Stimulated activated naive B cell treated with anti-CD40 and anti-IgM and Interleukin-4, amounts not matched to agents 10 μg/mL and 1 μg/mL and 100 μg/mL, for 72 hours (primary cell): ENCODE results near the gene SH2D1B.

Source experiments
- ATAC-seq, 2 donors: fragments of 150-1000 bp; cut with Tn5 transposase; replicated peaks; 2 replicates each; pipeline ENCODE4 v1.10.0; 2021; ENCODE audit warnings: moderate library complexity in 1 of 2
- DNase-seq: peaks from one replicate; pipeline ENCODE4 v3.0.0; 2021
- H3K27ac Mint-ChIP-seq: one replicate; pipeline ENCODE4 v1.8.0; 2022; ENCODE audit warnings: mild to moderate bottlenecking, mixed read lengths
- H3K27me3 Mint-ChIP-seq, 2 donors: one replicate each; pipeline ENCODE4 v1.8.0; 2022; ENCODE audit warnings: mixed read lengths in 2 of 2
- H3K36me3 Mint-ChIP-seq, 2 donors: one replicate each; pipeline ENCODE4 v1.8.0; 2022; ENCODE audit warnings: mixed read lengths in 2 of 2, mild to moderate bottlenecking in 1 of 2
- H3K4me1 Mint-ChIP-seq, 2 donors: one replicate each; pipeline ENCODE4 v1.8.0; 2022; ENCODE audit warnings: mixed read lengths in 2 of 2, mild to moderate bottlenecking in 1 of 2
- H3K4me3 Mint-ChIP-seq, 2 donors: one replicate each; pipeline ENCODE4 v1.8.0; 2022; ENCODE audit warnings: mild to moderate bottlenecking in 2 of 2, mixed read lengths in 2 of 2, moderate library complexity in 1 of 2
- H3K9me3 Mint-ChIP-seq, 2 donors: one replicate each; pipeline ENCODE4 v1.8.0; 2022; ENCODE audit warnings: mixed read lengths in 2 of 2, mild to moderate bottlenecking in 1 of 2

SH2D1B gene

GRCh38 chr1:162389971-162390370 is 22.0 kb downstream of the SH2D1B start:
- Mint-ChIP-seq H3K4me1 (peaks cover 11 to 25% of the 10 kb centered on the region in 2 donors), H3K27me3 (peaks cover 14 to 26% of the 10 kb centered on the region in 2 donors), H3K9me3 (no peaks in the 10 kb centered on the region), H3K27ac (no peak overlapping the region), H3K36me3 (no peaks in the 10 kb centered on the region), H3K4me3 (no peak overlapping the region)
- ATAC-seq (no peak), DNase-seq (no peak)

GRCh38 chr1:162389021-162389818 is 22.7 kb downstream of the SH2D1B start:
- H3K9me3 Mint-ChIP-seq = no peaks in the 10 kb centered on the region
- peaks cover 11 to 25% of the 10 kb centered on the region in 2 donors for H3K4me1 Mint-ChIP-seq
- DNase-seq = no peak
- H3K27ac Mint-ChIP-seq = no peak overlapping the region
- H3K27me3 Mint-ChIP-seq = peaks cover 14 to 26% of the 10 kb centered on the region in 2 donors
- ATAC-seq = peak in 1 of 2 donors; percentile 34
- H3K4me3 Mint-ChIP-seq = no peak overlapping the region
- H3K36me3 Mint-ChIP-seq = no peaks in the 10 kb centered on the region

DNA sequence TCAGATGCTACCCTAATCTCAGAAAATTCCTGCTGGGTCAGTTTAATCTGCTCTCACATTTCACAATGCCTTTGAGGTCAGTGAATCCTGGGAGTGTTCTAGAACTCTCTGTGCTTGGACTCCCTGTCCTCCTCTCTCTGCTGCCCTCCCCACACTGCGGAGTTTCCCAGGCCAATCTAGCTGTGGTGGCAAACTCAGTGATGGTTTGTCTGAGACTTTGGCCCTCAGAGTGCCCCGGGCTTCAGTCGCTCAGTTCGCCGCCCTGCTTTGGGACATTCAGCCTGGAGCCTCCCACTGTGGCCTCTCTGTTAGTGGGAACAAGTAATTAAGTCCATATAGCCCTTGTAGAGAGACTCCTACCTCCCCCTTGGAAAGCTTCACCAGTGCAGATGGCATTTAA is 23.3 kb downstream of the SH2D1B start:
- no peak for DNase-seq
- ATAC-seq = no peak
- Mint-ChIP-seq H3K36me3 (no peaks in the 10 kb centered on the region), H3K27me3 (peaks cover 14 to 26% of the 10 kb centered on the region in 2 donors), H3K4me1 (peaks cover 11 to 25% of the 10 kb centered on the region in 2 donors), H3K4me3 (no peak overlapping the region), H3K27ac (no peak overlapping the region), H3K9me3 (no peaks in the 10 kb centered on the region)

DNA sequence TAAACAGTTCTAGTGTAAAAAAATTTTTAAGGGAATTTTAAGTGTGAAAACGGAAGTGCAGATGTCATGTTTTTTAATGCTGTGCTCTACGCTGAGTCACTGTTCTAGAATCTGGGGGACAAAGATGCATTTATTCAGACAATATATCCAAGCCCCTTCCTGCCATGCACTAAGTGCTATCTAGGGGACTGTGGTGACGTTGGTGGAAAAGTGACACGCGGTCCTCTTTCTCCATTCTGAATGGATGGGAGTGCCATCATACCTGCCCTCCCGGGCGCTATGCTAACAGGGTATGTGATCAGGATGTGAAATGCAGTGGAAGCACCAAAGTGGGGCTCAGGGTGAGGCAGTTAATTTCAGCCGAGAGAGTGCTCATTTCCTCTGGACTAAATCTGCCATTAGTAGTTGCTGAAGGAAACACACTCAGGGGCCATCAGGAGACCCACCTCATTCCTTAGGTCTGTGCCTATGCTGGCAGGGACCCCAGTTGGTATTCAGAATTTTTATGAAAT is 23.8 kb downstream of the SH2D1B start:
- Mint-ChIP-seq H3K9me3 (no peaks in the 10 kb centered on the region), H3K4me3 (no peak overlapping the region), H3K27ac (no peak overlapping the region), H3K4me1 (peaks cover 11 to 25% of the 10 kb centered on the region in 2 donors), H3K27me3 (peaks cover 14 to 26% of the 10 kb centered on the region in 2 donors), H3K36me3 (no peaks in the 10 kb centered on the region)
- DNase-seq (no peak), ATAC-seq (no peak)

DNA sequence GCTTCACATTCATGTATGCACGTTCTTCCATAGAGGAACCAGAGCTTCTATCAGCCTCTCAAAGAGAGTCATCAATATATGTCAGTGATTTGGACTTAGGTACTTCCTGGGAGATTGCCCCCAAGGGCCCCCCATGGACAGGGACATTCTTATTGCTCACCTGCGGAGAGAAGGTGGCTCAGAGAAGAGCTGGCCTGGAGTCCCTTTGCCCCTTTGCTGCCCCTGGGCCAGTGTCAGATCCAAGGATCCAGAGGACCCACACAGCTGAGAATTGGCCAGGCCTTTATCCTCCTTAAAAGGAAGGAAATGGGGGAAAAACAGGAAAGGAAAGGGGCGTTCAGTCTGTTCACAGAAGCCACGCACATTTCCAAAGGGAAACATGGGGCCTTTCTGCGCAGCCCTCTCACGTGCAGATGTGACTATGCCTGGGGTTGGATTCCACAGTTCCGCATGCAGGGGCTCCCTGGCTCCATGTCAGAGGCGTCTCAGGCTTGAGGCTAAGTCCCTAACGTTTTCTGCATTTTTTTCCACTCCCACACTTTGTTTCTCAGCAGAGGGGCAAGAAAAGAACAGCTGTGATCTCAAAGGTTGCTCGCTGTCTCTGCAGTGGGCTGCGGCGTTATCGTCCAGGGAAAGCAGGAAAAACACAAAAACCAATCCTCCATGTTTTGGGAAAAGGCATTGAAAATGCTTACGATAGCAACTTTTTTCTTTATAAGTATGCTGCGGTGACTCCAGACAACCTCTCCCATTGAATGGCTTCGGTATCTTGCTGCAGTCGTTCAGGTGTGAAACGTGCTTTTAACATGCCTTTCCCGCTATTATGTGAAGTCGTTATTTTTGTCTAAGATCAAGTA is 24.5 kb downstream of the SH2D1B start:
- no peak for ATAC-seq

DNA sequence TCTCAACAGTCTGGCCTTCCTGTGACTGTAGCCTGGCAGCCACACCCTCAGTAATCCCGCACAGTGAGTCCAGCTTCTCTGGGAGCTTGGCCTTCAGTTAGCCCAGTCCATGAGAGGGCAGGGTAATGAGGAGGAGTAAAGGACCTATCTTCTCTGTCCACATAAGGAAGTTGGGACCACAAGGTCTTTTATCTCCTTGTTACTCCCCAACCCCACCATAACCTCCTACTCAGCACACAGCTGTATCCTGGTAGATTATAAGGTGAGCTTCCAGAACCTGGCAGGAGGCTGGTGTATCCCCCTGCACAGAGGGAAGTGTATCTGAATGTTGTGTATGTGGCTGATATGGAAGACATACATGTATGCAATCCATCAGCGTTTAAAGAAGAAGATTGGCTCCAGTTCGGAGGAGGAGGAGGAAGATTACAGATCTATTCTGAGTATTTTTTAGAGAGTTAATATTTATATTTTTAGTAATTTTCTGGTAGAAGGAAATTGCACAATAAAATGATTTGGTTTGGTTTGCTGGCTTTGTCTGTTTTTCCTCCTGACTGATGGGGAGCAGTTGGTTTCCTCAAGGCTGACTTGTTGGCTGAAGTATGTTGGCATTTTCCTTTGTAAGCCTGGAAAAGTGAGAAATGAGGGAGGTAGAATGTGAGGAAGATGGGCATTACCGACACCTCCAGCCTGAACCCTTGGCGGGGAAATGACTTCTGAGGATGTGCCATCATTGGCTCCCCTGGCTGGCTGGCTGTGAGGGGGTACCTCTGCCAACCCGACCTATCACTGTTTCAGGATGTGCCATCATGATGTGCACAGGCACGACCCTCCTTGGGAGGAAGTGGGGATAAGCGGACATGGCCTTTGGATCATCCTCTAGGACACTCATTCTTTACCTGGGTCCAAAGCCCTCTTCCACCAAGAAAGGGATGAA is 25.4 kb downstream of the SH2D1B start:
- ATAC-seq (no peak), DNase-seq (no peak)
- Mint-ChIP-seq H3K4me1 (peaks cover 8 to 18% of the 10 kb centered on the region in 2 donors), H3K27ac (no peak overlapping the region), H3K4me3 (no peak overlapping the region), H3K36me3 (no peaks in the 10 kb centered on the region), H3K27me3 (peaks cover 14 to 26% of the 10 kb centered on the region in 2 donors), H3K9me3 (no peaks in the 10 kb centered on the region)

More for the DNA sequence above, 24.5 kb downstream of the SH2D1B start:
- Mint-ChIP-seq H3K36me3 (no peaks in the 10 kb centered on the region), H3K4me1 (peaks cover 11 to 25% of the 10 kb centered on the region in 2 donors), H3K4me3 (no peak overlapping the region), H3K9me3 (no peaks in the 10 kb centered on the region), H3K27me3 (peaks cover 14 to 26% of the 10 kb centered on the region in 2 donors), H3K27ac (no peak overlapping the region)
- no peak for DNase-seq

DNA sequence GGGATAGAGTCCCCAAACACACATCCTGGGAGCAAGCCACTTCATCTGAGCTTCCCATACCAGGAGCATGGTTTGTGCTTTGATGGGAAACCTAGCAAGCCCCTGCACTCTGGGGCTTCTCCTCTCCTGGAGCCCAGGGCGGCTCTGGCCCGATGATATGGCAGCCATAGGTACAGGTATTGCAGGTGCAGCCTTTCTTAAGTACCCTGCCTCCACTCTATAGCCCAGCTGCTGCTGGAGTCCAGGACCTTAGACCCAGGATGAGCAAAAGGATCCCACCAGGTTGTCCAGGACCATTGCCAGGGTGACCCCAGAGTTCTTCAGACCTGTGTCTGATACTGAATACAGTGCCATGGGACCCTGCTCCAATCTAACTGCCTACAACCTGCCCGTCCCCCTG is 26.2 kb downstream of the SH2D1B start:
- Mint-ChIP-seq H3K4me3 (no peak overlapping the region), H3K9me3 (no peaks in the 10 kb centered on the region), H3K27ac (no peak overlapping the region), H3K4me1 (peaks cover 8 to 18% of the 10 kb centered on the region in 2 donors), H3K27me3 (peaks cover 14 to 26% of the 10 kb centered on the region in 2 donors), H3K36me3 (no peaks in the 10 kb centered on the region)
- ATAC-seq = no peak
- DNase-seq = no peak

DNA sequence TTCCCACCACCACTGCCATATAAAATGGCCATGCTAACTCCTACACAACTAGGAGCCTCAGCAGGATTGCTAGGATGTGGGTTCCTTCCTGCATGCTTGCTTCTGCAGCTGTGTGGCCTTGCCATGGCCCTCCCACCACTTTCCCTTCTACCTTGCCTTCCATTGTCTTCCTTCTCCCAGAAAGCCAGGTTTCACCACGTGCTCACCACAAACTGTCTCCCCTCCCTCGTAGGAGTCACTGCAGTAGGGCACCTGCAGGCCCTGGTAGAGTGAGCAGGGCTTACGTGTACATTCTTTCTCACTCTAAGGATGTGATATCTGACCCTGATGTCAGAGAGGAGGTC is 26.7 kb downstream of the SH2D1B start:
- Mint-ChIP-seq H3K36me3 (no peaks in the 10 kb centered on the region), H3K4me3 (no peak overlapping the region), H3K27me3 (peaks cover 10 to 22% of the 10 kb centered on the region in 2 donors), H3K9me3 (no peaks in the 10 kb centered on the region), H3K27ac (no peak overlapping the region), H3K4me1 (peaks cover 8 to 17% of the 10 kb centered on the region in 2 donors)
- ATAC-seq = no peak
- DNase-seq = no peak

DNA sequence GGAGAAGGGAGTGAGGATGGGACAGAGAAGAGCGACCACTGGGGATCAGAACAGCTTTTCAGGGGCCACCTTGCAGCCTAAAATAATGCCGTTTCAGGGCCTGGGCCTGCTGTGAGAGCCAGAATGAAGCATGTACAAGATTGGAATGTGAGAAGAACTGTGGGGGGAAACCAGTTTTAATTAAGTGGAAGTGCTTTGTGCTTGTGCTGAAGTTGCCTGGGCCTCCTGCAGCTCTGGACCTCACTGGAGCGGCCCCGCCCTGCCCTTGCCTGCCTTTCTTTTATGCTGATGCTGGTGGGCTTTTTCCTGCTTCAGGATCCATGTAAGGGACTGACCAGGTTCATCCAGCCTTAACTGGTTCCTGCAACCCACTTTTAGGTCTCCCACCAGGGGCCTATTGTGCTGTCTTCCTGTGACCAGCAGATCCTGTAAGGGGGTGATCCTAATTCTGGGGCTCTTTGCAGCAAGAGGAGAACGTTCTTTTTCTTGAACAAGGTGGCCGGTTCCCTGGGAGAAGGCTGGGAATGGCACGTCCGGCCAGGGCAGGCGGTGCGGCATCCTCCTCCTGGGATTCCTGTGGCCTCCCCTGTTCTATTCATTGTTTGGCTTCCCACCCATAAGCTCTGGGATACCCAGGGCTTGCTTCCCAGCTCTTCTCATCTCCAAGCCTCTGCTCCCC is 27.2 kb downstream of the SH2D1B start:
- DNase-seq (no peak), ATAC-seq (no peak)
- Mint-ChIP-seq H3K4me3 (no peak overlapping the region), H3K4me1 (peaks cover 8 to 12% of the 10 kb centered on the region in 2 donors), H3K27ac (no peak overlapping the region), H3K9me3 (no peaks in the 10 kb centered on the region), H3K36me3 (no peaks in the 10 kb centered on the region), H3K27me3 (peaks cover 9 to 19% of the 10 kb centered on the region in 2 donors)

DNA sequence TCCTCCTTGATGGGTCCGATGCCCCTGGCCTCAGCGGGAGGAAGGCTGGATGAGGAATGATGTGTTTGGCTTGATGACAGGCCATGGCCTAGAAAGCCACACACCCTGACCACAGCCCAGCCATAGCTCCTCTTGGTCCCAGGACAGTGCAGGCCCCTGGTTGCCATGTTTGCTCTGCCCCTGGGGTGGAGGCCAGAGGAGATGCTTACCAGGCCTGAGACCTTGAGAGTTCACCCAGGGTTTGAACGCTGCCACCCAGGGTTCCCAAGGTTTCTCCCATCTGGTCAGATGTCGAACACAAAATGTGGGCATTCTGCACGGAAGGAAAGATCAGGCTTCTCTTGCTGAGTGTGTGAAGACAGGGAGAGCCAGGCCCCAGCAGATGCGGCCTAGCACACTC is 27.8 kb downstream of the SH2D1B start:
- Mint-ChIP-seq H3K4me1 (peaks cover 5 to 6% of the 10 kb centered on the region in 2 donors), H3K27ac (no peak overlapping the region), H3K9me3 (no peaks in the 10 kb centered on the region), H3K4me3 (no peak overlapping the region), H3K27me3 (peaks cover 9 to 15% of the 10 kb centered on the region in 2 donors), H3K36me3 (no peaks in the 10 kb centered on the region)
- no peak for ATAC-seq
- DNase-seq = no peak

- no peak for ATAC-seq
- no peaks in the 10 kb centered on the region for H3K36me3 Mint-ChIP-seq
- H3K27ac Mint-ChIP-seq = no peak overlapping the region
- no peak overlapping the region for H3K4me3 Mint-ChIP-seq
- H3K9me3 Mint-ChIP-seq = no peaks in the 10 kb centered on the region
- DNase-seq = no peak
- no peaks in the 10 kb centered on the region for H3K4me1 Mint-ChIP-seq
- peaks cover 3 to 9% of the 10 kb centered on the region in 2 donors for H3K27me3 Mint-ChIP-seq
Observed at GRCh38 chr1:162383516-162383915, 28.4 kb downstream of the SH2D1B start.

GRCh38 chr1:162383091-162383490 is 28.8 kb downstream of the SH2D1B start:
- ATAC-seq = no peak
- peaks cover 3 to 8% of the 10 kb centered on the region in 2 donors for H3K27me3 Mint-ChIP-seq
- no peak overlapping the region for H3K27ac Mint-ChIP-seq
- DNase-seq = no peak
- H3K4me1 Mint-ChIP-seq = no peaks in the 10 kb centered on the region
- H3K4me3 Mint-ChIP-seq = no peak overlapping the region
- H3K36me3 Mint-ChIP-seq = no peaks in the 10 kb centered on the region
- H3K9me3 Mint-ChIP-seq = no peaks in the 10 kb centered on the region

DNA sequence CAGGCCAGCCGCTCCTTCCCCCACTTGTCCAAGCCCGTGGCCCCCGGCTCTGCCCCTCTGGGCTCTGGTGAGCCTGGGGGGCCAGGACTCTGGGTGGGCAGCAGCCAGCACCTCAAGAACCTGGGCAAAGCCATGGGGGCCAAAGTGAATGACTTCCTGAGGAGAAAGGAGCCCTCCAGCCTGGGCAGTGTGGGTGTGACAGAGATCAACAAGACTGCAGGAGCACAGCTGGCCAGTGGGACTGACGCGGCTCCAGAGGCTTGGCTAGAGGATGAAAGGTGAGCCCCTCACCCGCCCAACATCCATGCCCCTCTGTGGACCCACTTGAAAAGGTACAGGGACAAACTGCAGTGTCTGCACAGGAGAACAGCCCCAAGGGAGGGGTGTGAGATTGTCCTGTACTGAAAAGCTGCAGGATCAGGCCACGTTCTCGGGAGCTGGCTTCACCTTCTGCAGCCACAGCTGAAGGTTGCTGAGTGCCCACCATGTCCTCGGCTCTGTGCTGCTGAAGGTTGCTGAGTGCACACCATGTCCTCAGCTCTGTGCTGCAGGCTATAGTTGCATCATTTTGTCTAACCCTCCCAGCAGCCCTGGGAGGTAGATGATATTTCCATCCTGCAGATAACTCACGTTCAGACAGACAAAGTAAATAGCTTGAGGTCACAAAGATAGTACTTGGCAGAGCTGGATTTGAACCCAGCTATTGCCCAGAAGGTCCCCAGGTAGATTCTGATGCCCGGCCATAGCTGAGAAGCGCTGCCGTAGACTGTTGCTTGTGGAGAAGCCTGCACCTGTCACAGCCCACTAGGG is 29.8 kb downstream of the SH2D1B start:
- Mint-ChIP-seq H3K9me3 (no peaks in the 10 kb centered on the region), H3K27ac (no peak overlapping the region), H3K36me3 (no peaks in the 10 kb centered on the region), H3K4me3 (no peak overlapping the region), H3K4me1 (no peaks in the 10 kb centered on the region), H3K27me3 (peaks cover 3 to 8% of the 10 kb centered on the region in 2 donors)
- DNase-seq (no peak), ATAC-seq (no peak)
